ENCODE results near the gene PALMD. TPM values are rescaled to one million over a fixed set of nuclear protein-coding genes. Genes with fewer than 3 reads are reported as not detected.

The PALMD gene
- polyA plus RNA-seq, 3 donors: not detected

DNA sequence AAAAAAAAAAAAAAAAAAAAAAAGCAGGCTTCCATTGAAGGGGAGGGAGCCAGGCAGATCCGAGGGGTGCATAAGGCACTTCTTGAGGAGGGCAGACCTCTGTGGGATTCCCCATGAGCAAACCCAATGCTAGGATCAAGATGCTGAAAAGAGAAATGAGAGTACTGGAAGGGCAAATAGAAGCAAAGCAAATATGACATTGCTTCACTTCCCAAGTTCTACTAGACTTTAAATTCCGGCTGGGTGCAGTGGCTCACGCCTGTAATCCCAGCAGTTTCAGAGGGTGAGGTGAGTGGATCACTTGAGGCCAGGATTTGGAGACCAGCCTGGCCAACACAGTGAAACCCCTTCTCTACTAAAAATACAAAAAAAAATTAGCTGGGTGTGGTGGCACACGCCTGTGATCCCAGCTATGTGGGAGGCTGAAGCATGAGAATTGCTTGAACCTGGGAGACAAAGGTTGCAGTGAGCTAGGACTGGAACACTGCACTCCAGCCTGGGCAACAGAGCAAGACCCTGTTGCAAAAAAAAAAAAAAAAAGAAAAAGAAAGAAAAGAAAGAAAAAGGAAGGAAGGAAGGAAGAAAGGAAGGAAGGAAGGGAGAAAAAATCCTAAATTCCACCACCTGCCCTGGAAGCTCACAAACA is 23.1 kb upstream of the PALMD start:
- no peak overlapping the region for H3K4me3 ChIP-seq (replicated peaks in 1 of 3; ENCODE audit: low read depth in 2 of 3, low read length in 3 of 3)
- DNase-seq: no peak
- intact Hi-C loops (cut with micrococcal nuclease): no loop called here
- H3K36me3 ChIP-seq (replicated peaks in 1 of 2; ENCODE audit: control insufficient read depth in 1 of 2, insufficient read depth in 2 of 2, low read length in 2 of 2): no peaks in the 10 kb centered on the region
- Mint-ChIP-seq H3K4me1 (no peaks in the 10 kb centered on the region), H3K27ac (no peak overlapping the region), H3K27me3 (ENCODE audit: low read depth in 3 of 3) (peaks cover 2 to 4% (median 2%) of the 10 kb centered on the region in 3 donors), H3K9me3 (peaks cover 0 to 5% (median 1%) of the 10 kb centered on the region in 7 donors), H3K4me3 (no peak overlapping the region), H3K36me3 (no peaks in the 10 kb centered on the region)
- no peak overlapping the region for H3K27ac ChIP-seq (ENCODE audit: low read depth in 1 of 2, low read length in 2 of 2)
- TF ChIP-seq, protein P1, sequence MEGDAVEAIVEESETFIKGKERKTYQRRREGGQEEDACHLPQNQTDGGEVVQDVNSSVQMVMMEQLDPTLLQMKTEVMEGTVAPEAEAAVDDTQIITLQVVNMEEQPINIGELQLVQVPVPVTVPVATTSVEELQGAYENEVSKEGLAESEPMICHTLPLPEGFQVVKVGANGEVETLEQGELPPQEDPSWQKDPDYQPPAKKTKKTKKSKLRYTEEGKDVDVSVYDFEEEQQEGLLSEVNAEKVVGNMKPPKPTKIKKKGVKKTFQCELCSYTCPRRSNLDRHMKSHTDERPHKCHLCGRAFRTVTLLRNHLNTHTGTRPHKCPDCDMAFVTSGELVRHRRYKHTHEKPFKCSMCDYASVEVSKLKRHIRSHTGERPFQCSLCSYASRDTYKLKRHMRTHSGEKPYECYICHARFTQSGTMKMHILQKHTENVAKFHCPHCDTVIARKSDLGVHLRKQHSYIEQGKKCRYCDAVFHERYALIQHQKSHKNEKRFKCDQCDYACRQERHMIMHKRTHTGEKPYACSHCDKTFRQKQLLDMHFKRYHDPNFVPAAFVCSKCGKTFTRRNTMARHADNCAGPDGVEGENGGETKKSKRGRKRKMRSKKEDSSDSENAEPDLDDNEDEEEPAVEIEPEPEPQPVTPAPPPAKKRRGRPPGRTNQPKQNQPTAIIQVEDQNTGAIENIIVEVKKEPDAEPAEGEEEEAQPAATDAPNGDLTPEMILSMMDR (IDR thresholded peaks at IDR 0.05): no peak
- 86% methylated on average over 1 of the region's 4 CpGs for WGBS (ENCODE audit: insufficient coverage)
- no peaks in the 10 kb centered on the region for H3K27me3 ChIP-seq (ENCODE audit: control insufficient read depth in 2 of 2, insufficient read depth in 2 of 2, low read length in 2 of 2)
- H3K79me2 ChIP-seq (ENCODE audit: insufficient read depth, low read length): no peaks in the 10 kb centered on the region
- no peaks in the 10 kb centered on the region for H3K4me1 ChIP-seq (ENCODE audit: control insufficient read depth in 1 of 2, insufficient read depth in 2 of 2, low read length in 2 of 2)
- no peak overlapping the region for H2AFZ ChIP-seq (ENCODE audit: insufficient read depth, low read depth, low read length, poor library complexity, severe bottlenecking)
- peaks cover 0 to 5% of the 10 kb centered on the region in 2 donors for H3K9me3 ChIP-seq (replicated peaks in 1 of 2; ENCODE audit: control insufficient read depth in 1 of 2, insufficient read depth in 1 of 2, low read length in 2 of 2)
- no peaks in the 10 kb centered on the region for H4K20me1 ChIP-seq (ENCODE audit: insufficient read depth, low read length)
- H3K9ac ChIP-seq (ENCODE audit: insufficient read depth, low read length, poor library complexity, severe bottlenecking): no peak overlapping the region
- no peak overlapping the region for H3K4me2 ChIP-seq (replicated peaks; ENCODE audit: extremely low read depth, low read length, poor library complexity, severe bottlenecking)

DNA sequence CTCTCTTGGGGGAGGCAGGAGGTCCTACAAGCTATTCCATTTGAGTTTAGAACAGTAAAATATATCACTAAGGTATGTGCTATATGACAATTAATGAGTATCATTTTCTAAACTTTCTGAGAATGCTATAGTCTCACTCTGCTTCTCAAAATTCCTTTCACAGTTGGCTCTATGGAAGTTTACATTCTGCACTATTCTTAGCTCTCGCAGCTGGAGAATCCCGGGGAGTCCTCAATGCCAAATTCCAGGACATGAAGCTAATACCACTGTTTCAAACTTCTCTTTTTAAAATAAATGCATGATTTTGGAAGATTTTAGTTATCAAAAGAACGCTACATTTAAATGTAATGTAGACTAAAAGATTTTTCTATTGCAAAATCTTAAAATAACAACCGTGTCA is 22.4 kb upstream of the PALMD start:
- Histone ChIP-seq H4K20me1 (ENCODE audit: insufficient read depth, low read length) (no peaks in the 10 kb centered on the region), H3K4me1 (ENCODE audit: control insufficient read depth in 1 of 2, insufficient read depth in 2 of 2, low read length in 2 of 2) (no peaks in the 10 kb centered on the region), H3K27ac (ENCODE audit: low read depth in 1 of 2, low read length in 2 of 2) (no peak overlapping the region), H3K9me3 (replicated peaks in 1 of 2; ENCODE audit: control insufficient read depth in 1 of 2, insufficient read depth in 1 of 2, low read length in 2 of 2) (peaks cover 0 to 5% of the 10 kb centered on the region in 2 donors), H3K9ac (ENCODE audit: insufficient read depth, low read length, poor library complexity, severe bottlenecking) (no peak overlapping the region), H3K4me3 (replicated peaks in 1 of 3; ENCODE audit: low read depth in 2 of 3, low read length in 3 of 3) (no peak overlapping the region), H3K36me3 (replicated peaks in 1 of 2; ENCODE audit: control insufficient read depth in 1 of 2, insufficient read depth in 2 of 2, low read length in 2 of 2) (no peaks in the 10 kb centered on the region), H2AFZ (ENCODE audit: insufficient read depth, low read depth, low read length, poor library complexity, severe bottlenecking) (no peak overlapping the region), H3K27me3 (ENCODE audit: control insufficient read depth in 2 of 2, insufficient read depth in 2 of 2, low read length in 2 of 2) (no peaks in the 10 kb centered on the region), H3K4me2 (replicated peaks; ENCODE audit: extremely low read depth, low read length, poor library complexity, severe bottlenecking) (no peak overlapping the region), H3K79me2 (ENCODE audit: insufficient read depth, low read length) (no peaks in the 10 kb centered on the region)
- DNase-seq: no peak
- Mint-ChIP-seq H3K27me3 (ENCODE audit: low read depth in 3 of 3) (peaks cover 2 to 4% (median 2%) of the 10 kb centered on the region in 3 donors), H3K27ac (no peak overlapping the region), H3K4me3 (no peak overlapping the region), H3K36me3 (no peaks in the 10 kb centered on the region), H3K9me3 (peaks cover 0 to 2% (median 1%) of the 10 kb centered on the region in 7 donors), H3K4me1 (no peaks in the 10 kb centered on the region)
- intact Hi-C loops (cut with micrococcal nuclease): no loop called here
- TF ChIP-seq, protein P1 (IDR thresholded peaks at IDR 0.05): no peak
- WGBS (ENCODE audit: insufficient coverage): no CpG with 5 or more reads among the region's 4 CpGs
